Ishikawa (cell line): Measurements from ENCODE around the gene RAX2.

Experiments used
- CEBPB ChIP-seq: IDR thresholded peaks from 2 replicates; pipeline ENCODE4 v1.6.1; 2012
- CREB1 ChIP-seq: IDR thresholded peaks from 2 replicates; pipeline ENCODE4 v1.6.1; 2012; ENCODE audit warnings: low read depth
- EGR1 ChIP-seq: IDR thresholded peaks from 2 replicates; pipeline ENCODE4 v1.6.1; 2012
- EP300 ChIP-seq: IDR thresholded peaks from 2 replicates; pipeline ENCODE4 v1.6.1; 2012; ENCODE audit warnings: borderline replicate concordance
- FOXM1 ChIP-seq: IDR thresholded peaks from 2 replicates; pipeline ENCODE4 v1.6.1; 2012; ENCODE audit warnings: low read depth, borderline replicate concordance
- MAX ChIP-seq: IDR thresholded peaks from 2 replicates; pipeline ENCODE4 v1.6.1; 2012
- NFIC ChIP-seq: IDR thresholded peaks from 2 replicates; pipeline ENCODE4 v1.6.1; 2012
- RAD21 ChIP-seq: IDR thresholded peaks from 2 replicates; pipeline ENCODE4 v1.6.1; 2012; ENCODE audit warnings: low read depth
- REST ChIP-seq: IDR thresholded peaks from 2 replicates; pipeline ENCODE4 v1.6.1; 2012; ENCODE audit warnings: low read depth, mild to moderate bottlenecking
- TAF1 ChIP-seq: IDR thresholded peaks from 2 replicates; pipeline ENCODE4 v1.6.1; 2012; ENCODE audit warnings: low read depth, mild to moderate bottlenecking
- TCF12 ChIP-seq: IDR thresholded peaks from 2 replicates; pipeline ENCODE4 v1.6.1; 2012; ENCODE audit warnings: low read depth
- TEAD4 ChIP-seq: IDR thresholded peaks from 2 replicates; pipeline ENCODE4 v1.6.1; 2012
- USF1 ChIP-seq: IDR thresholded peaks from 2 replicates; pipeline ENCODE4 v1.6.1; 2012
- YY1 ChIP-seq: IDR thresholded peaks from 2 replicates; pipeline ENCODE4 v1.6.1; 2012; ENCODE audit warnings: low read depth
- ZBTB7A ChIP-seq: IDR thresholded peaks from 2 replicates; pipeline ENCODE4 v1.6.1; 2012; ENCODE audit warnings: low read depth

Gene RAX2

GRCh38 chr19:3723110-3723488 lies 48.9 kb downstream of the RAX2 start:
- no peak for TF ChIP-seq RAD21
- TF ChIP-seq MAX = no peak
- TF ChIP-seq EGR1 = no peak
- no peak for TF ChIP-seq TAF1
- TF ChIP-seq REST = no peak
- TF ChIP-seq USF1 = no peak
- TF ChIP-seq CREB1 = no peak
- TF ChIP-seq NFIC = no peak
- TF ChIP-seq CEBPB = no peak
- no peak for TF ChIP-seq EP300
- TF ChIP-seq YY1 = no peak
- TF ChIP-seq TCF12 = no peak
- no peak for TF ChIP-seq TEAD4

- no peak for TF ChIP-seq RAD21
- no peak for TF ChIP-seq FOXM1
- TF ChIP-seq EP300 = no peak
- TF ChIP-seq TEAD4 = no peak
- no peak for TF ChIP-seq EGR1
- TF ChIP-seq CREB1 = no peak
- no peak for TF ChIP-seq REST
- no peak; the same call in 1 of the 2 replicates for TF ChIP-seq TCF12
- no peak; the same call in 1 of the 2 replicates for TF ChIP-seq ZBTB7A
- no peak for TF ChIP-seq YY1
- TF ChIP-seq NFIC = no peak
- TF ChIP-seq MAX = no peak
- no peak for TF ChIP-seq USF1
- no peak for TF ChIP-seq CEBPB
- no peak for TF ChIP-seq TAF1
Observed at GRCh38 chr19:3722443-3723109, 49.5 kb downstream of the RAX2 start.

GRCh38 chr19:3721887-3722442 lies 50.1 kb downstream of the RAX2 start:
- TF ChIP-seq RAD21 (no peak), YY1 (no peak)

GRCh38 chr19:3721131-3721886 lies 50.7 kb downstream of the RAX2 start:
- TF ChIP-seq EP300 (peak; percentile 56; the same call in 1 of the 2 replicates), FOXM1 (no peak), CREB1 (peak; percentile 50), RAD21 (peak; percentile 34; the same call in 1 of the 2 replicates), TAF1 (peak; percentile 66), EGR1 (peak; percentile 71), CEBPB (peak; percentile 14; the same call in 1 of the 2 replicates), TEAD4 (peak; percentile 72), USF1 (peak; percentile 29; the same call in 1 of the 2 replicates), REST (no peak), MAX (peak; percentile 81), NFIC (peak; percentile 72), YY1 (peak; percentile 82), ZBTB7A (peak; percentile 66), TCF12 (peak; percentile 90)
